Mucosa of rectum (tissue), 2 donors: ENCODE measurements around the gene MT1H.
A peak's percentile ranks its signal among the peaks of the same experiment; 100 is the strongest.
"Not testable (repeated sequence)": the region's sequence is repeated elsewhere in the genome, so short reads cannot be mapped to it uniquely, and the experiment has no call there.

Source experiments
- H3K27ac ChIP-seq, 2 donors: one replicate each; pipeline ENCODE4 v1.7.0; 2013; ENCODE audit warnings: inconsistent platforms in 2 of 2, low read depth in 2 of 2, low read length in 2 of 2
- H3K27me3 ChIP-seq, 2 donors: one replicate each; pipeline ENCODE4 v1.7.0; 2013; ENCODE audit warnings: low read length in 2 of 2; ENCODE audit not compliant: control insufficient read depth in 2 of 2, insufficient read depth in 2 of 2
- H3K36me3 ChIP-seq, 2 donors: one replicate each; pipeline ENCODE4 v1.7.0; 2013; ENCODE audit warnings: low read length in 2 of 2; ENCODE audit not compliant: control insufficient read depth in 2 of 2, insufficient read depth in 2 of 2
- H3K4me1 ChIP-seq, 2 donors: one replicate each; pipeline ENCODE4 v1.7.0; 2013; ENCODE audit warnings: low read length in 2 of 2, mild to moderate bottlenecking in 1 of 2; ENCODE audit not compliant: control insufficient read depth in 2 of 2, insufficient read depth in 2 of 2
- H3K4me3 ChIP-seq, 2 donors: one replicate each; pipeline ENCODE4 v1.7.0; 2013; ENCODE audit warnings: low read length in 2 of 2
- H3K9ac ChIP-seq, 2 donors: one replicate each; pipeline ENCODE4 v1.7.0; 2013; ENCODE audit warnings: low read length in 2 of 2, low read depth in 1 of 2, mild to moderate bottlenecking in 1 of 2
- H3K9me3 ChIP-seq, 2 donors: one replicate each; pipeline ENCODE4 v1.7.0; 2013; ENCODE audit warnings: low read length in 2 of 2; ENCODE audit not compliant: control insufficient read depth in 2 of 2
- donor health status: healthy.
- donor health status: Normal muscosa, but diverticular disease.

The MT1H gene

DNA sequence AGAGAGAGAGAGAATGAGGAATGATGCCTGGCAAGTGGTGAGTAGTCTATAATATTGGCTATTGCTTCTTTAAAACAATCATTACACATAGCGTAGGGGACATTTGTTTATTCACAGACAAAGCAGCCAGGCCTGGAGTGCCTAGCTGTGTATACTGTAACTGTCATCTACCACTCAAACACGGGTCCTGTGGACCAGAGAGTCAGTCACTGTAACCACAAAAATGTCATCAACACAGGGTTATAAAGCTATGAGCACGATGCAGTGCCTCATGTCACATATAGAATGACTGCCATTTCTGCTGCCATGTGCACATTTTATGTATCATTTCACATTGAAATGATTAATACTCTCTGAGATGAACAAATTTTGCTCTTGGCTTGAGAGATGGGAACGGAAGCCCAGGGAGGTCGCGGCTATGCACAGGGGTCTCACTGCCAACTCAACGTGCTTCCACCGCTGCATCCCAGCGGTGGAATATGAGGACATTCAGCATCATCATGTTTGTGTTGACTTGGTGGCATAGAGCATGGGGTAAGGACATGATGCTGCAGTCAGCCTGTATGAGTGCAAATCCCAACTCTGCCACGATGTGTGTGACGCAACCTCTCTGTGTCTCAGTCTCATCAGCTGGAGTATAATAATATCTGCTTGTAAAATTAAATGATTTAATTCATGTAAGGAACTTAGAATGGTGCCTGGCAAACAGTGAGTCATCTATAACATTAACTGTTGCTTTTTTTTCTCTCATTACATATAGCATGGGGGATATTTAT lies 3.3 kb downstream of the MT1H start:
- Histone ChIP-seq H3K9me3 (no peaks in the 10 kb centered on the region), H3K9ac (peak overlapping the region in 1 of 2 donors; percentile 19), H3K4me3 (no peak overlapping the region), H3K36me3 (no peaks in the 10 kb centered on the region), H3K27me3 (peaks cover 17 to 38% of the 10 kb centered on the region in 2 donors), H3K4me1 (peaks cover 21% of the 10 kb centered on the region in 2 donors), H3K27ac (no peak overlapping the region)

- Histone ChIP-seq H3K9me3 (no peaks in the 10 kb centered on the region), H3K4me1 (peaks cover 12 to 13% of the 10 kb centered on the region in 2 donors), H3K9ac (no peak overlapping the region), H3K4me3 (no peak overlapping the region), H3K27ac (no peak overlapping the region), H3K36me3 (no peaks in the 10 kb centered on the region), H3K27me3 (peaks cover 9 to 29% of the 10 kb centered on the region in 2 donors)
Measured at GRCh38 chr16:56673921-56674320, 4.3 kb downstream of the MT1H start.

DNA sequence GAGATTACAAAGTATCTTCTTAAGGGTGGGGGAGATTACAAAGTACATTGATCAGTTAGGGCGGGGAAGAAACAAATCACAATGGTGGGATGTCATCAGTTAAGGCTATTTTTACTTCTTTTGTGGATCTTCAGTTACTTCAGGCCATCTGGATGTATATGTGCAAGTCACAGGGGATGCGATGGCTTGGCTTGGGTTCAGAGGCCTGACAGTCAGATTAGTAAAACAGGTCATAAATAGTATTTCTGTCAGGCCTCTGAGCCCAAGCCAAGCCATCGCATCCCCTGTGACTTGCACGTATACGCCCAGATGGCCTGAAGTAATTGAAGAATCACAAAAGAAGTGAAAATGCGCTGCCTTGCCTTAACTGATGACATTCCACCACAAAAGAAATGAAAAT lies 5.0 kb downstream of the MT1H start:
- H3K4me3 ChIP-seq, H3K27ac ChIP-seq, H3K9ac ChIP-seq, H3K9me3 ChIP-seq, H3K36me3 ChIP-seq, H3K4me1 ChIP-seq: not testable (repeated sequence)
- H3K27me3 ChIP-seq: peaks cover 3 to 24% of the 10 kb centered on the region in 2 donors

DNA sequence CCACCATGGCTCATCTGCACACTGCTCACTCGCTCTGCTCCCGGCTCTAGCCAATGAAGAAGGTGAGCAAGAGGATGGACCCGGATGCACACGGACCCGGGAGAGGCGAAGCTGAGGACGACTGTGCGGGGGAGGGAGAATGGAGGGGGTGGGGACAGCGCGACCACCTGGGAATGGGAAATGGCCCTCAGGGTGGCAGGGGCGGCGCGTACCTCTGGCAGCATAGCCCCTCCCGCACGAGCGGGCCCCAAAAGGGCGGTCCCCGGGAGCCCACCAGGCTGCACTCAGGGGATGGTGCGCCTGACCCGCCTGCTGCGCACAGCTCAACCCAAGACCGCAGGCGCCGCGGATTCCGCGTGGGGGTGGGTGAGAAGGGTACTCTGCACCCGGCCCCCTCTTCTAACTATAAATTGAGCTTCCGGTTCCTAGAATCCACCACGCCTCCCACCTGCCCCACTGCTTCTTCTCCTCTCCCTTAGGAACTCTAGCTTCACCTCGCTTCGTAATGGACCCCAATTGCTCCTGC lies 6.1 kb downstream of the MT1H start:
- Histone ChIP-seq H3K36me3 (no peaks in the 10 kb centered on the region), H3K9ac (peak overlapping the region; percentile 32 to 57), H3K27me3 (peaks cover 0 to 14% of the 10 kb centered on the region in 2 donors), H3K4me1 (no peaks in the 10 kb centered on the region), H3K9me3 (no peaks in the 10 kb centered on the region), H3K27ac (no peak overlapping the region), H3K4me3 (peak overlapping the region; percentile 42 to 71)

- no peak overlapping the region for H3K27ac ChIP-seq
- H3K4me3 ChIP-seq: no peak overlapping the region
- no peaks in the 10 kb centered on the region for H3K9me3 ChIP-seq
- H3K27me3 ChIP-seq: peaks cover 0 to 13% of the 10 kb centered on the region in 2 donors
- H3K9ac ChIP-seq: no peak overlapping the region
- peaks cover 4 to 5% of the 10 kb centered on the region in 2 donors for H3K4me1 ChIP-seq
- H3K36me3 ChIP-seq: no peaks in the 10 kb centered on the region
Measured at GRCh38 chr16:56677474-56677873, 7.9 kb downstream of the MT1H start.

DNA sequence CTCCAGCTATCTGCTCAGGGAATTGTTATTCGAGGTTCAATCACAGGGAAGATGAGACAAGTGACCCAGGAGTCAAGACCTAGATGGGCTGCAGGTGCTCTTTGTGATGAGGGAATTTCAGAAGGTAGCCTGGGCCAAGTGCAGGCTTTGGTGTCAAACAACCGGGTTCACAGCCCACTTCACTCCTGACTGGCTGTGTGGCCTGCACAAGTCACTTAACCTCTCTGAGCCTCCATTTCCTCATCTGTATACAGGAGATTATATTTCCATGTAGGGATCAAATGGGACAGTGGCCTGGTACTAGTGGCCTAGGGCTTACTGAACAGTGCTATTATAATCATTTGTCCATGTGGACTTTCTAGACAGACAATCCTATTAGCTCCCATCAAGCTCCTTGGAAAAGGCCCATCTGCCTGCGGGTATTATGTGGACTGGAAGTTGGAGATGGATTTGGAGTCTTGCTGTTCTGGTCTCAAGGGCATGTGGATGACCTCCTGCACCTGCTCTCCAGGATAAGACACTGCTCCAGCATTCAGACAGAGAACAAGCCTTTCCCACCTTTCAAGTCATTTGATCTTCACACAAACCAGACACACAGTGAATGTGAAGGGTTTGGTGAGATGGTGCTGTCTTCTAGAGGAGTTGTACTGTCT lies 9.6 kb downstream of the MT1H start:
- H3K27ac ChIP-seq: no peak overlapping the region
- peaks cover 0 to 7% of the 10 kb centered on the region in 2 donors for H3K27me3 ChIP-seq
- H3K36me3 ChIP-seq: no peaks in the 10 kb centered on the region
- no peak overlapping the region for H3K4me3 ChIP-seq
- no peaks in the 10 kb centered on the region for H3K9me3 ChIP-seq
- H3K9ac ChIP-seq: no peak overlapping the region
- peaks cover 17% of the 10 kb centered on the region in 2 donors for H3K4me1 ChIP-seq

DNA sequence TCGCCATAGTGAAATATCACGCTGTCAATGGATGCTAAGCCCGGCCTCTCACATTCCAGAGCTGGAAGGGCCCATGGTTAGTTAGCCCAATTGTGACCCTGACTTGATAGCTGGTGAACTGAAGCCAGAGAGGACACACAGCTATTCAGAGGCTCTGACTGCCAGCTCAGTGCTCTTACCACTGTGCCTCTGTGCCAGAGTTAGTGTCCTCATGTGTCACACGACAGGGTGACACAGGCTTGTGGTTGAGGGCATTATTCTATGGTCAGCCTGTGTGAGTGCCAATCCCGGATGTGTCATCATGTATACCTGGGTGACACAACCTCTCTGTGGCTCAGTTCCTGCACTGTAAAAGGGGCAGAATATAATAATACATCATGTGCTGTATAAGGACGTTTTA lies 10.2 kb downstream of the MT1H start:
- H3K4me1 ChIP-seq: peaks cover 17% of the 10 kb centered on the region in 2 donors
- peaks cover 0 to 7% of the 10 kb centered on the region in 2 donors for H3K27me3 ChIP-seq
- H3K4me3 ChIP-seq: no peak overlapping the region
- H3K27ac ChIP-seq: no peak overlapping the region
- H3K9ac ChIP-seq: no peak overlapping the region
- no peaks in the 10 kb centered on the region for H3K9me3 ChIP-seq
- H3K36me3 ChIP-seq: no peaks in the 10 kb centered on the region

GRCh38 chr16:56681939-56682702 lies 12.5 kb downstream of the MT1H start, which contains the start of gene MT1X:
TSS of gene MT1X (plus strand) at chr16:56682470. CDS start at chr16:56682541, 71 bp downstream.
- Histone ChIP-seq H3K27me3 (no peaks in the 10 kb centered on the region), H3K9ac (peak within 1 kb of the TSS; percentile 86 to 94), H3K9me3 (no peaks in the 10 kb centered on the region), H3K27ac (peak within 1 kb of the TSS; percentile 80 to 84), H3K4me3 (peak within 1 kb of the TSS; percentile 82 to 94), H3K4me1 (peaks cover 17% of the 10 kb centered on the region in 2 donors), H3K36me3 (no peaks in the 10 kb centered on the region)

DNA sequence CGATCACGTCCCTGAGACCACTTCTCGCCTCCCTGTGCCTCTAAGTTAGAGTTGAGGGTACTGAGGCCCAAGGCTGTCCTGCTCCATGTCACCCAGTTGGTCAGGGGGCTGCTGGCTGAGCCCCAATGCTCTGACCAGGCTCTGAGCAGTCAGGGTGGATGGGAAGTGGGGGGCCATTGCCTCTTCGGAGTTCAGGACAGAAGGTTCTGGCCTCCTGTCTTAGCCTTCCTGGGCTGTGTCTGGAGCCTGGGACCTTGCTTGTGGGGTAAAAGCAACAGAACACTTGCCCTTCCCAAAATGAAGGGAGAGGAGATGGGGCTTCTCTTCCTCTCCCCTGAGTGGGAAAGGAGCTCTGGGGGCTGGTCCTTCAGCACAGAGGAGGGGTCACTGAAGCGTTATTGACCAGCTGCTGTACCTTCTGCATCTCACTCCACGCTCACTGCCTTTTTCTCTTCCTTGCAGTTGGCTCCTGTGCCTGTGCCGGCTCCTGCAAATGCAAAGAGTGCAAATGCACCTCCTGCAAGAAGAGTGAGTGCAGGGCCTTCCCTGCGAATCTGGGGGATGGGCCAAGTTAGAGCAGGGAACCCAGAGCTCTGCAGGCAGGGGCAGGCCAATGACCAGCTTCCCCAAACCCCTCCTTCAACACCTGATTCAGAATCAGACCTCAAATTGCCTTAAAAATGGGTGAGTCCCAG lies 13.2 kb downstream of the MT1H start:
- Histone ChIP-seq H3K4me3 (peak overlapping the region; percentile 82 to 94), H3K36me3 (no peaks in the 10 kb centered on the region), H3K4me1 (peaks cover 17% of the 10 kb centered on the region in 2 donors), H3K27ac (peak overlapping the region; percentile 62 to 84), H3K27me3 (no peaks in the 10 kb centered on the region), H3K9ac (peak overlapping the region; percentile 86 to 94), H3K9me3 (no peaks in the 10 kb centered on the region)
